Measurements from ENCODE around the gene TMEM150B.

The TMEM150B gene

DNA sequence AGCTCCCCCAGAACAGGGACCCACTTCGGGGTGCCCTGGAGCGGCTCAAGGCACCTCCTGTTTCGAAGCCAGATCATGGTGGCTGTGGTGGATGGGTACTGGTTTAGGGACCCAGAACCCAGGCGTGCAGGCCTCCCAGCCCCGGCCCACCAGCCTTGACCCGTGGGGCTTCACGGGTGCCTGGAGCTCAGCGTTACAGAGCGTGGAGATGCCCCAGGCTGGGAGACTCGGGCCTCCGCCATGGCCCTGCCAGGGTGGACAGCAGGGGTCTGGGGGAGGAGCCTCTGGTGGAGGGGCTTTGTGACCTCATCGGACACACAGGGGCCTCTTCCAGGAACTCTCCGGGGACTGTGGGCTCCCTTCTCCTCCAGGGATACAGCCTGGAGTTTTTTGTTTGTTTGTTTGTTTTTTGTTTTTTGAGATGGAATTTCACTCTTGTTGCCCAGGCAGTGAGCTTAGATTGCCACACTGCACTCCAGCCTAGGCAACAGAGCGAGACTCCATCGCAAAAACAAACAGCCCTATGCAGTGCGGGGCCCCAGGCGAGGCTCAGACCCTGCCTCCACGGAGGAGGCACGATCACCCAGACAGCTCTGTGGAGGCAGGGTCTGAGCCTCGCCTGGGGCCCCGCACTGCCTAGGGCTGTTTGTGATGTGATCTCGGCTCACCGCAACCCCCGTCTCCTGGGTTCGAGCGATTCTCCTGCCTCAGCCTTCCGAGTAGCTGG lies 38.0 kb upstream of the TMEM150B start, which contains the start of gene GARIN5B:
Gene GARIN5B (minus strand): TSS at position 271 of the 727 bp plus-strand sequence. CDS start 194 bp downstream, at position 77.
- ATAC-seq (replicated peaks) (no peak), DNase-seq (no peak)
- Mint-ChIP-seq H3K27ac (peak within 1 kb of the TSS; percentile 25), H3K4me1 (no peaks in the 10 kb centered on the region), H3K4me3 (no peak within 1 kb of the TSS), H3K27me3 (peaks cover 25 to 38% of the 10 kb centered on the region in 2 donors), H3K36me3 (no peaks in the 10 kb centered on the region), H3K9me3 (no peaks in the 10 kb centered on the region)

DNA sequence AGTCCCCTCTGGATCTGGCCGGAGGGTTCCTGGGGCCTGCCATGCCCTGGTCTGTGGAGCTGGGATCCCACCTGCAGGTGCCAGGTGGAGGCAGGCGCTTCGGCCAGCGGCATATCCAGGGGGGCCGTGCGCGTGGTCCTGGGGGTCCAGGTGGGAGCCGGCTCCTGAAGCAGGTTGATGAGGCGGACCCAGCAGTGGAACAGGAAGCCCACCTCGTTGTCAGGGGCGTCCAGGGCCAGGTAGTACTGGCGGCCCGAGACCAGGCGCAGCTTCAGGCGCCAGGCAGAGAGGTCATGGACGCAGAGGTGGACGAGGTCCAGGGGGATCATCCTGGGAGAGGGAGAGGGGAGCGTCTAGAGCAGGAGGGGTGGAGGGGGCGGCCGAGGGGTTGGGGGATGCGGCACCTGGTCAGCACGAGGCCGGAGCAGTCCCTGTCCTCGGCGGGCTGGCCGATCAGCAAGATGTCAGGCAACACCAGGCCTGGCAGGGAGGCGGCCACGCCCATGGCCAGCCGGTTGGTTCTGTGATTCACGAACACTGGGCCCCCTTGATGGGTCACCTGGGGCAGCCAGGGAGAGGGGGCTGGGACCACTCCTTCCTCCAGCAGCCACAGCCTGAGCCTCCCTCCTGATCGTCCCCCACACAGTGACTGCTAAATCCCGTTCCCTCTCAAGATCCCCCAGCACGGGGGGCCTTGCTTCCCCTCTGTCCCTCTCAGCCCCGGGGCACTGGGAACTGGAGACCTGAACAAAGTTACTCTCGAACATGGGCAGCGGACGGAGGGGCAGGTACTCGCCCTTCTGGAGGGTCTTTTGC lies 37.2 kb upstream of the TMEM150B start:
- no peak overlapping the region for H3K27ac Mint-ChIP-seq
- ATAC-seq (replicated peaks) (no peak), DNase-seq (no peak)
- no peak overlapping the region for H3K4me3 Mint-ChIP-seq
- no peaks in the 10 kb centered on the region for H3K4me1 Mint-ChIP-seq
- H3K9me3 Mint-ChIP-seq = no peaks in the 10 kb centered on the region
- peaks cover under 1 to 1% of the 10 kb centered on the region in 2 donors for H3K36me3 Mint-ChIP-seq
- peaks cover 27 to 38% of the 10 kb centered on the region in 2 donors for H3K27me3 Mint-ChIP-seq

DNA sequence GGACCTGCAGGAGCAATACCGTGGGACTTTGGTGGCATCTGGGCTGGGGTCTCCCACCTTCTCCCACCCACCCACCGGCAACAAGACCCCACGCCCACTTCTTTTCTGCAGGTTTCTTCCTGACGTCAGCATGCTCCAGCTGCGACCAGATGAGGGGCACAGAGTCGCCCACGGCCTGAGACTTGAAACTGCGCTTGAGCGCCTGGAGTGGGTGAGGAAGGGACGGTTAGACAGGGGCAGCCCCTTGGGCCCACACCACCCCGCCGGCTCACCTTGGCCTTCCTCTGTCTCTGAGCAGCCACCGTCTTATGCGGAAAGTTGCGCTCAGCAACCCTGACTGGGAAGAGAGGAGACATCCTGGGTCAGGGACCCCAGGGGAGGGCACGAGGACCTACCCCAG lies 35.8 kb upstream of the TMEM150B start:
- Mint-ChIP-seq H3K4me1 (no peaks in the 10 kb centered on the region), H3K27me3 (peaks cover 29 to 41% of the 10 kb centered on the region in 2 donors), H3K36me3 (peaks cover 1 to 4% of the 10 kb centered on the region in 2 donors), H3K27ac (no peak overlapping the region), H3K9me3 (no peaks in the 10 kb centered on the region), H3K4me3 (no peak overlapping the region)
- DNase-seq (no peak), ATAC-seq (replicated peaks) (no peak)

DNA sequence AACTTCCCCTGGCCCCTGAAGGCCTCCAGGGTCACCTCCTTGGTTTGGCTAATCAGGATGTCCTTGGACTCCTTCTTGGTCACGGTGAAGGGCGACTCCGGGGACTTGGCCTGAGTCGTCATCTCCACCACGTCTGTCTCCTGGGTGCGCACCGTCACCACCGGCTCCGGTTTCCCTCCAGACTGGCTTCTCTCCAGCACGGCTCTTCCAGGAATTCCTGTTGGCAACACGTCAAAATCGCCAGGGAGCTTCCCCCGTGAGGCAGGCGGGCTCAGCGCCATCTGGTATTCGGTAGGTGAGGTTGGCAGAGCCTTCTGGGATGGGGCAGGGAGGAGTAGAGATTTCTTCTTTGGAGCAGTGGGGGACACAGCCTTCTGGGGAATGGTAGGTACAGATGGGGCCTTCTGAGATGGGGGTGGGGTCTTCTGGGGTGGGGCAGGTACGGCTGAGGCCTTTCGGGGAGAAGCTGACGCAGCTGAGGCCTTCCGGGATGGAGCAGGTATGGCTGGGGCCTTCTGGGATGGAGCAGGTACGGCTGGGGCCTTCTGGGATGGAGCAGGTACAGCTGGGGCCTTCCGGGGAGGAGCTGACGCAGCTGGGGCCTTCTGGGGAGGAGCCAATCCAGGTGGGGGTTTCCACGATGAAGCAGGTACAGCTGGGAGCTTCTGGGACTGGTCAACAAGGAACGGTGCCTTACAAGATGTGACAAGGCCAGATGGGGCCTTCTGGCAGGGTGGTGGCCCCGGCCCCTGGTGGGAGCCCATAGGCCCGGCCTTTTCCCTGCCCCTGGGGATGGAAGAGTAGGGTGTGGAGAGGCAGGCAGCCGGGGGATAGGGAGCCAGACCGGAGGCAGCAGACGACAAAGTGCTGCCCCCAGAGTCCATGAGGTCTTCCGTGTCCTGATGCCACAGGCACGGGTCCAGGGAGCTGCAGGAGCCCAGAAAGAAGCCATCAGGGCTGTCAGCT lies 34.1 kb upstream of the TMEM150B start:
- peaks cover 35 to 54% of the 10 kb centered on the region in 2 donors for H3K27me3 Mint-ChIP-seq
- no peak for DNase-seq
- peaks cover 1 to 4% of the 10 kb centered on the region in 2 donors for H3K36me3 Mint-ChIP-seq
- no peak for ATAC-seq (replicated peaks)
- H3K4me3 Mint-ChIP-seq = no peak overlapping the region
- H3K4me1 Mint-ChIP-seq = peaks cover 0 to under 1% of the 10 kb centered on the region in 2 donors
- H3K9me3 Mint-ChIP-seq = no peaks in the 10 kb centered on the region
- no peak overlapping the region for H3K27ac Mint-ChIP-seq

DNA sequence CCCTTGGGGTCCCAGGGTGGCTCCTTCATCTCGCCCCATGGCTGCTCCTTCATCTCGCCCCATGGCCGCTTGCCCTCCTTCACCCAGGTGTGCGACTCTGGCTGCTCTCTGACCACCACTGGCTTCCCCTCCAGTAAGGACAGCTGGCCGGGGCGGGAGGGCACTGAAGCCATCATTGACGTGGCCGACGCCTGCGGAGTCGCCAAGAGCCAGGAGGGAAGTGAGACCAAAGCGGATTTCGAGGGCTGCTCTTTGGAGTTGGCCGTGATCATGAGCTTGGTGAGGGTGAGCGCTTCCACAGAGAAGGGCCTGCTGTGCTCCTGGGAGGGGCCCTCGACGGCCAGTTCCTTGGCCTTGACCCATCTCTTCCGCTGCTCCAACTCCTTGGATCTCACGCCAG lies 33.4 kb upstream of the TMEM150B start:
- Mint-ChIP-seq H3K4me1 (peaks cover 4 to 8% of the 10 kb centered on the region in 2 donors), H3K27ac (no peak overlapping the region), H3K9me3 (no peaks in the 10 kb centered on the region), H3K27me3 (peaks cover 43 to 54% of the 10 kb centered on the region in 2 donors), H3K4me3 (no peak overlapping the region), H3K36me3 (peaks cover 1 to 4% of the 10 kb centered on the region in 2 donors)
- ATAC-seq (replicated peaks) (no peak), DNase-seq (no peak)

DNA sequence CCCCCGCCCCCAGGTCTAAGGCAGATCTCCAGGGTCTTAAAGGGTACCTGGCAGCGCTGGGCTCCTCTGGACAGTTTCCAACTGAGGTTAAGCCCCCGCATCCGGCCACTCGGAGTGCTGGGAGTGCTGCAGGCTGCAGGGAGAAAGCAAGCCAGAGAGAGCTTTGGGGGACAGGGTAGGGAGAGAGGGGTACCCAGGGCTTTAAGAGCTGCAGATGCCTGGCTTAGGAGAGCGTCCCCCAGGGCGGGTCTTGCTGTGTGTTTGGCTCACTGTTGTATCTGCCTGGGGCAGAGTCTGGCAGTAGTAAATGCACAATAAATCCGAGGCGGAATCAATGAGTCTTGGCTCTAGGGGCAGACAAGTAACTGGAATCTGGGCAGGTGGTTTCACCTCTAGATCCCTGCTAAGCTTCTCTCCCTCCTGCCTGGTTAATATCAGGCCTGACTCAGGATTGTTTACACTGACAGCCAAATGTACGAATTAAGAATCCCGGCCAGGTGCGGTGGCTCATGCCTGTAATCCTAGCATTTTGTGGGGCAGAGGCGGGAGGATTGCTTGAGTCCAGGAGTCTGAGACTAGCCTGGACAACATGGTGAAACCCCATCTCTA lies 30.2 kb upstream of the TMEM150B start:
- Mint-ChIP-seq H3K4me3 (no peak overlapping the region), H3K9me3 (no peaks in the 10 kb centered on the region), H3K36me3 (peaks cover 1 to 4% of the 10 kb centered on the region in 2 donors), H3K27ac (no peak overlapping the region), H3K4me1 (peaks cover 14 to 27% of the 10 kb centered on the region in 2 donors), H3K27me3 (peaks cover 65 to 86% of the 10 kb centered on the region in 2 donors)
- DNase-seq = no peak
- ATAC-seq (replicated peaks) = no peak

DNA sequence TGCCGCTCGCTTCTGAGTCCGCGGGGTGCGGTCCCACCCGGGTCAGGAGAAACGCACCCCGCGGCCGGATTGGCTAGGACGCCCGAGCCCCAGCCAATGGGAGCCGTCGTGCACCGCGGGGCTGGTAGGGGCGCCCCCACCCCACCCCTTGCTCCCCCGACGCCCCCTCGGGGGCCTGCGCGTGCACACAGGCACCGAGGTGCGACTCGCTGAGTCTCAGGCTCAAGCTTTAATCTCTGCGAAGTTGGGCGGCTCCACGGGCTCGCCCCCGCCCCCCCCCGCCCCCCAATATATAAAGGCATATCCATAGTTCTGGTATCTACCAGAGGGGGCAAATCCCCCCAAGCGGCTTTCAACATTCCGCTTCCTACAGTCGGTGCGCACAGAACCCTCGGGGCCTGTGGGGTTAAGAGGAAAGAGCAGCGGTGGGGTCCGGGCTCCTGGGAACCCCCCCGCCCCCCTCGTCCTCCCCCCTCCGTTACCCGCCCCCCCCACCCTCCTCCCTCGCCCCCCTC lies 29.6 kb upstream of the TMEM150B start, which contains the start of gene COX6B2:
Gene COX6B2 (minus strand): TSS at position 22 of the 515 bp plus-strand sequence. CDS start 198 bp downstream, outside the sequence.
- H3K27me3 Mint-ChIP-seq = peaks cover 65 to 86% of the 10 kb centered on the region in 2 donors
- H3K27ac Mint-ChIP-seq = peak within 1 kb of the TSS; percentile 65
- H3K4me3 Mint-ChIP-seq = peak within 1 kb of the TSS; percentile 73 to 81
- ATAC-seq (replicated peaks) (no peak), DNase-seq (no peak)
- H3K36me3 Mint-ChIP-seq = peaks cover 1 to 4% of the 10 kb centered on the region in 2 donors
- peaks cover 14 to 27% of the 10 kb centered on the region in 2 donors for H3K4me1 Mint-ChIP-seq
- H3K9me3 Mint-ChIP-seq = no peaks in the 10 kb centered on the region

DNA sequence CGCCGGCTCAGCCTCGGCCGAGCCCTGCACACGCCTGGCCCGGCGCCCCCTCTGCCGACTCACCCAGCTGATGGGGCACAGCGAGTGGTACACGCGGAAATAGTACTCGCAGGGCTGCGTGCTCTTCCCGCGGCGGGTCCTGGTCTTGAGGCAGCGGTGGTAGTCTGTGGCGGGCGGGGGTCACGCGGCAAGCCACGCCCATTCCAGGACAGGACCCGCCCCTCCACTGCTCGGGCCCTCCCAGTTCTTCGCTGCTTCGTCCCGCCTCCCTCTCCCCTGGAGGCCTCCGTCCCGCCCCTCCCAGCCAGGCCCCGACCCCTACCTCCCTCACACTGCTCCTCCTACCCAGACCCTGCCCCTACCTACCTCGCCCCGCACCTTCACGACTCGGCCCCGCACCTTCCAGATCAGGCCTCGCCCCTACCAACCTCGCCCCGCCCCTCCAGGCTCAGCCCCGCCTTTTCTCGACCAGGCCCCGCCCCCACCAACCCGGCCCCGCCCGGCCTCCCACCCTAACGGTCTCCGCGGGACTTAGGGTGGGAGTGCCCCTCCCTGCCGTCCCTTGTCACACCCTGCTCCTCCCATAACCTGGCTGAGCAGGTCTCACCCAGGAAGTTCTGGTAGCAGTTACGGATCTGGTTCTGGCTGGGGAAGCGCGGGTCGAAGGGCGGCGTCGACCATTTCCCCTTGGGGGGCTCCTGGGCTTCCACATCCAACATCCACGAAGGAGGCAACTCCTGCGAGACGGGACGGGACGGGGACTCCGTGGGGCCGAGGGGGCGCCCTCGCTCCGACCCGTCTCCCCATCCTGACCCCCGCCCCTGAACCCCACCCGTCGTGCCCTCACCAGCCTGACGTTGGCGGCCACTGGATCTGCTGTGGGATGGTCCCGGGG lies 28.9 kb upstream of the TMEM150B start:
- no peak for DNase-seq
- Mint-ChIP-seq H3K4me3 (peak overlapping the region; percentile 73 to 81), H3K4me1 (peaks cover 14 to 27% of the 10 kb centered on the region in 2 donors), H3K9me3 (no peaks in the 10 kb centered on the region), H3K27ac (peak overlapping the region; percentile 65), H3K27me3 (peaks cover 64 to 83% of the 10 kb centered on the region in 2 donors), H3K36me3 (peaks cover 1 to 4% of the 10 kb centered on the region in 2 donors)
- ATAC-seq (replicated peaks) = peak; percentile 69 to 79

DNA sequence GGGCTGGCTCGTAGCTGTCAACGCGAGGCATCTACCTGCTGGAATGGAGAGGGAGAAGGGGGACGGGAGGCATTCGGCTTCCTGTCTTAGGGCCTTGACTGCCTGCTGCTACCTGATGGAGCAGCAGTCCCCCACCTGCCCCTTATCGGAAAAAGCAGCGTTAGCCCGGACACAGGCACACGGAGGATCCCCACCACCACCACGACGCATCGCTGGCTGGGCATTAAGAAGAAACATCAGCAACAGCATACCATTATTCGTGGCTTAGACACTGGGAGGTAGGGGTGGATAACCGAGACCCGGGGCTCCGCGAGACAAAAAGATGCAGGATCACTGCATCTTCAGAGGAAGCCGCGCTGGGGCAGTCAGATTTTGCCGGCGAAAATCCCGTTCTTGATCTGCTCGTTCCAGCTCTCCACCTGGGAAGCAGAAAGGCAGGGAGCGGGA lies 28.2 kb upstream of the TMEM150B start:
- H3K27me3 Mint-ChIP-seq = peaks cover 61 to 77% of the 10 kb centered on the region in 2 donors
- H3K4me1 Mint-ChIP-seq = peaks cover 14 to 27% of the 10 kb centered on the region in 2 donors
- H3K9me3 Mint-ChIP-seq = no peaks in the 10 kb centered on the region
- peaks cover 1 to 4% of the 10 kb centered on the region in 2 donors for H3K36me3 Mint-ChIP-seq
- DNase-seq (no peak), ATAC-seq (replicated peaks) (peak; percentile 6 to 8)
- H3K4me3 Mint-ChIP-seq = peak overlapping the region; percentile 73 to 81
- H3K27ac Mint-ChIP-seq = no peak overlapping the region

DNA sequence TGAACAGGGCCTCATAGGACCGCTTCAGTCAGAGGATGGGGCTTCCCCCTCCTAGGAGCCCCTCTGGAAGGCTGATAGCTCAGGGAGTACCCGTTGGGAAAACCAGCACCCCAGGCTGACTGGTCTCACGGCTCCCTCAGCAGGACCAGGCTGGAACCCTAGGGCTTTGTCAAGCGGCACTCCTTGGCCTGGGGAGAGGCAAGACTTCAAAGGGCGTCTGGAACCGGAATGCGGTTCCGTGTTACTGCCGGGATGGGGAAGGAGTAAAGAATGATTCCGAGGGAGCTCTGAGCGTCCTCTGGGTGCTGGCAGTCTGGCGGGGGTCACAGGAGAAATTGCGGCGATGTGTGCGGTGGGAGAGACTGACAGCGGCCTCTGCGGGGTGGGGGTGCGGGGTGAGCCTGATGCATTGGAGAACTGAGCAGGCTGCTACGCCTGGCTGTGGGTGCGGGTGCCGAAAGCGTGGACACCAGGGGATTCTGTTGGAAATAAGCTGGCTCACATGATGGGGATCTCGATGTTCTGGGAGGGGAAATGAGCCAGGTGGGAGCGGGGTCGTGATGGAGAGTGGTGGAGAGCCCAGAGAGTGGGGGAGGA lies 27.5 kb upstream of the TMEM150B start:
- H3K4me1 Mint-ChIP-seq = peaks cover 14 to 27% of the 10 kb centered on the region in 2 donors
- DNase-seq = no peak
- H3K36me3 Mint-ChIP-seq = peaks cover 2 to 9% of the 10 kb centered on the region in 2 donors
- H3K27ac Mint-ChIP-seq = peak overlapping the region; percentile 72
- H3K27me3 Mint-ChIP-seq = peaks cover 56 to 69% of the 10 kb centered on the region in 2 donors
- no peak for ATAC-seq (replicated peaks)
- peak overlapping the region; percentile 71 to 73 for H3K4me3 Mint-ChIP-seq
- H3K9me3 Mint-ChIP-seq = no peaks in the 10 kb centered on the region

DNA sequence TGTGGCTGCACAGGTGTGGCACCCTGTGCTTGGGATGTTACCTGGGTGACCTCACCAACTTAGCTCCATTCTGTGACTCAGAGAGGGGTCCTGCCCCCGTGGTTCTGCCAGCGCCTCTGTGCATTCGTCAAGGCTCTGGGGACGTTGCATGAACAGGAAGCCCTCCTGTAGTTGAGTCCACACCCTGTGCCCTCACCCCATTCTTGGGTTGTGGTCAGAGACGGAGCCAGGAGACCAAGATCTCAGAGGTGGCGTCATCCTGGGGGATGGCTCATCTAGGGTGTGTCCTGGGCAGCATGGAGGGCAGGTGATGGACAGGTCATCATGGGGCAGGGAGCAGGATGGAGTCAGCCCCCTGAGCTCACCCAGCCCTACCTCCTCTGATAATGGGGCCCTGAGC lies 26.9 kb upstream of the TMEM150B start:
- Mint-ChIP-seq H3K9me3 (no peaks in the 10 kb centered on the region), H3K4me3 (no peak overlapping the region), H3K36me3 (peaks cover 3 to 5% of the 10 kb centered on the region in 2 donors), H3K4me1 (peaks cover 14 to 27% of the 10 kb centered on the region in 2 donors), H3K27me3 (peaks cover 51 to 63% of the 10 kb centered on the region in 2 donors), H3K27ac (no peak overlapping the region)
- DNase-seq (no peak), ATAC-seq (replicated peaks) (no peak)

Data from stimulated activated naive B cell treated with anti-CD40 and anti-IgM and Interleukin-4, amounts not matched to agents 10 μg/mL and 1 μg/mL and 100 μg/mL, for 72 hours (primary cell).